ENCODE measurements around the gene SPINT1. TPM values are rescaled to one million over a fixed set of nuclear protein-coding genes. Genes with fewer than 3 reads are reported as not detected.

SPINT1 gene
- total RNA-seq, 1 donor from 2014 or later, result 145 TPM

DNA sequence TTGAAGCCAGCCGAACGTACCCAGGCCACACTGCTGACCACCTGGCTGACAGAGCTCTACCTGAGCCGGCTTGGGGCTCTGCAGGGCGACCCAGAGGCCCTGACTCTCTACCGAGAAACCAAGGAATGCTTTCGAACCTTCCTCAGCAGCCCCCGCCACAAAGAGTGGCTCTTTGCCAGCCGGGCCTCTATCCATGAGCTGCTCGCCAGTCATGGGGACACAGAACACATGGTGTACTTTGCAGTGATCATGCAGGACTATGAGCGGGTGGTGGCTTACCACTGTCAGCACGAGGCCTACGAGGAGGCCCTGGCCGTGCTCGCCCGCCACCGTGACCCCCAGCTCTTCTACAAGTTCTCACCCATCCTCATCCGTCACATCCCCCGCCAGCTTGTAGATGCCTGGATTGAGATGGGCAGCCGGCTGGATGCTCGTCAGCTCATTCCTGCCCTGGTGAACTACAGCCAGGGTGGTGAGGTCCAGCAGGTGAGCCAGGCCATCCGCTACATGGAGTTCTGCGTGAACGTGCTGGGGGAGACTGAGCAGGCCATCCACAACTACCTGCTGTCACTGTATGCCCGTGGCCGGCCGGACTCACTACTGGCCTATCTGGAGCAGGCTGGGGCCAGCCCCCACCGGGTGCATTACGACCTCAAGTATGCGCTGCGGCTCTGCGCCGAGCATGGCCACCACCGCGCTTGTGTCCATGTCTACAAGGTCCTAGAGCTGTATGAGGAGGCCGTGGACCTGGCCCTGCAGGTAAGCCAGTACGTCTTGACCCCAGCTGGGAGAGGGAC, 56.6 kb downstream of the SPINT1 start:
- Histone ChIP-seq H3K4me3 (ENCODE audit: low read depth, low read length) (no peak overlapping the region), H3K36me3 (ENCODE audit: control insufficient read depth, insufficient read depth, low read length) (peaks cover 31% of the 10 kb centered on the region), H3K27me3 (ENCODE audit: control insufficient read depth, insufficient read depth, low read length) (no peaks in the 10 kb centered on the region)
- DNase-seq (ENCODE audit: low read depth) (no peak), FAIRE-seq (no peak)
- TF ChIP-seq, protein P1, sequence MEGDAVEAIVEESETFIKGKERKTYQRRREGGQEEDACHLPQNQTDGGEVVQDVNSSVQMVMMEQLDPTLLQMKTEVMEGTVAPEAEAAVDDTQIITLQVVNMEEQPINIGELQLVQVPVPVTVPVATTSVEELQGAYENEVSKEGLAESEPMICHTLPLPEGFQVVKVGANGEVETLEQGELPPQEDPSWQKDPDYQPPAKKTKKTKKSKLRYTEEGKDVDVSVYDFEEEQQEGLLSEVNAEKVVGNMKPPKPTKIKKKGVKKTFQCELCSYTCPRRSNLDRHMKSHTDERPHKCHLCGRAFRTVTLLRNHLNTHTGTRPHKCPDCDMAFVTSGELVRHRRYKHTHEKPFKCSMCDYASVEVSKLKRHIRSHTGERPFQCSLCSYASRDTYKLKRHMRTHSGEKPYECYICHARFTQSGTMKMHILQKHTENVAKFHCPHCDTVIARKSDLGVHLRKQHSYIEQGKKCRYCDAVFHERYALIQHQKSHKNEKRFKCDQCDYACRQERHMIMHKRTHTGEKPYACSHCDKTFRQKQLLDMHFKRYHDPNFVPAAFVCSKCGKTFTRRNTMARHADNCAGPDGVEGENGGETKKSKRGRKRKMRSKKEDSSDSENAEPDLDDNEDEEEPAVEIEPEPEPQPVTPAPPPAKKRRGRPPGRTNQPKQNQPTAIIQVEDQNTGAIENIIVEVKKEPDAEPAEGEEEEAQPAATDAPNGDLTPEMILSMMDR (IDR thresholded peaks at IDR 0.05; ENCODE audit: insufficient read depth, low read length, severe bottlenecking), result no peak

DNA sequence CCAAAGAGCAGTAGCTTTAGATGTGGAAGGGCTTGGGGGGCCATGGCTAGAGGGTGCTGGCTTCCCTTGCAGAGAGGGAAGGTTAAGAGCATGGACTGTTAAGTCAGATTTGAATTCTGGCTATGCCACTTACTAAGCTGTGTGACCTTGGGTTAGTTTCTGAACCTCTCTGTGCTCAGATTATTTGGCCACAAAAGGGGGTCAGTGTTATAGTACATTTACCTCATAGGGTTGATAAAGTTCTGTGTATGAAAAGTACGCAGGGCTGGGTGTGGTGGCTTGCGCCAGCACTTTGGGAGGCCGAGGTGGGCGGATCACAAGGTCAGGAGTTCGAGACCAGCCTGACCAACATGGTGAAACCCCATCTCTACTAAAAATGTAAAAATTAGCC, 57.2 kb downstream of the SPINT1 start:
- DNase-seq (ENCODE audit: low read depth) (no peak), FAIRE-seq (no peak)
- TF ChIP-seq, protein P1 (IDR thresholded peaks at IDR 0.05; ENCODE audit: insufficient read depth, low read length, severe bottlenecking), result no peak
- Histone ChIP-seq H3K36me3 (ENCODE audit: control insufficient read depth, insufficient read depth, low read length) (peaks cover 30% of the 10 kb centered on the region), H3K27me3 (ENCODE audit: control insufficient read depth, insufficient read depth, low read length) (no peaks in the 10 kb centered on the region), H3K4me3 (ENCODE audit: low read depth, low read length) (no peak overlapping the region)

DNA sequence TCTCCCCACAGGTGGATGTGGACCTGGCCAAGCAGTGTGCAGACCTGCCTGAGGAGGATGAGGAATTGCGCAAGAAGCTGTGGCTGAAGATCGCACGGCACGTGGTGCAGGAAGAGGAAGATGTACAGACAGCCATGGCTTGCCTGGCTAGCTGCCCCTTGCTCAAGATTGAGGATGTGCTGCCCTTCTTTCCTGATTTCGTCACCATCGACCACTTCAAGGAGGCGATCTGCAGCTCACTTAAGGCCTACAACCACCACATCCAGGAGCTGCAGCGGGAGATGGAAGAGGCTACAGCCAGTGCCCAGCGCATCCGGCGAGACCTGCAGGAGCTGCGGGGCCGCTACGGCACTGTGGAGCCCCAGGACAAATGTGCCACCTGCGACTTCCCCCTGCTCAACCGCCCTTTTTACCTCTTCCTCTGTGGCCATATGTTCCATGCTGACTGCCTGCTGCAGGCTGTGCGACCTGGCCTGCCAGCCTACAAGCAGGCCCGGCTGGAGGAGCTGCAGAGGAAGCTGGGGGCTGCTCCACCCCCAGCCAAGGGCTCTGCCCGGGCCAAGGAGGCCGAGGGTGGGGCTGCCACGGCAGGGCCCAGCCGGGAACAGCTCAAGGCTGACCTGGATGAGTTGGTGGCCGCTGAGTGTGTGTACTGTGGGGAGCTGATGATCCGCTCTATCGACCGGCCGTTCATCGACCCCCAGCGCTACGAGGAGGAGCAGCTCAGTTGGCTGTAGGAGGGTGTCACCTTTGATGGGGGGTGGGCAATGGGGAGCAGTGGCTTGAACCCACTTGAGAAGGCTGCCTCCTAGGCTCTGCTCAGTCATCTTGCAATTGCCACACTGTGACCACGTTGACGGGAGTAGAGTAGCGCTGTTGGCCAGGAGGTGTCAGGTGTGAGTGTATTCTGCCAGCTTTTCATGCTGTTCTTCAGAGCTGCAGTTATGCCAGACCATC, 59.0 kb downstream of the SPINT1 start:
- TF ChIP-seq, protein P1 (IDR thresholded peaks at IDR 0.05; ENCODE audit: insufficient read depth, low read length, severe bottlenecking), result no peak
- FAIRE-seq (peak; percentile 43), DNase-seq (ENCODE audit: low read depth) (peak; percentile 43)
- Histone ChIP-seq H3K36me3 (ENCODE audit: control insufficient read depth, insufficient read depth, low read length) (peaks cover 30% of the 10 kb centered on the region), H3K4me3 (ENCODE audit: low read depth, low read length) (no peak overlapping the region), H3K27me3 (ENCODE audit: control insufficient read depth, insufficient read depth, low read length) (no peaks in the 10 kb centered on the region)

DNA sequence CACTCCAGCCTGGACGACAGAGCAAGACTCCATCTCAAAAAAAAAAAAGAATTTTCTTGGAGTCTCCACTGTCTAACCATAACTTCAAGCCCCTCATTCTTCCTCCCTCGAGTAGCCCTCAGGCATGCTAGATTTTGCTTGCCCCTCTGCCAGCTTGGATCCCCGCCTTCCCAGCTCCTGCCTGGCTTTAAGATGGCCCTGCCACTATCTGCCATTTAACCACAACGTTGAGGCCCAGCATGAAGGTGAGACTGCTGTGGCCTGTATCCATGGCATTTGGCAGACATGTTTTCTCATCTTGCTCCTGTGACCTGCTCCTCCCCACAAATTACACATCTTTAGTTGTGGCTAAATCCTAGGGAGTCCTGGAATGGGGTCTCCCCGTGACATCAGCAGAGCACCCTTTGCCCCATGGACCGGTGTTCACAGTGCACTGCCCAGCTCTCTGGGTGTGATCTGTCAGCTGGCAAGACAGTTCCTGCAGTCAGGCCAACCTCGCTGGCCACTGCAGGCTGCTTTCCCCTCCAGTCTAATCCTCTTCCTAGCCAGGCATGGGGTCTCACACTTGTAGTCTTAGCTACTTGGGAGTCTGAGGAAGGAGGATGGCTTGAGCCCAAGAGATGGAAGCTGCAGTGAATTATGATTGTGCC, 60.8 kb downstream of the SPINT1 start:
- H3K4me3 ChIP-seq (ENCODE audit: low read depth, low read length), result no peak overlapping the region
- H3K27me3 ChIP-seq (ENCODE audit: control insufficient read depth, insufficient read depth, low read length), result no peaks in the 10 kb centered on the region
- TF ChIP-seq, protein P1 (IDR thresholded peaks at IDR 0.05; ENCODE audit: insufficient read depth, low read length, severe bottlenecking), result no peak
- DNase-seq (ENCODE audit: low read depth), result no peak
- peaks cover 21% of the 10 kb centered on the region for H3K36me3 ChIP-seq (ENCODE audit: control insufficient read depth, insufficient read depth, low read length)
- FAIRE-seq, result peak; percentile 13

DNA sequence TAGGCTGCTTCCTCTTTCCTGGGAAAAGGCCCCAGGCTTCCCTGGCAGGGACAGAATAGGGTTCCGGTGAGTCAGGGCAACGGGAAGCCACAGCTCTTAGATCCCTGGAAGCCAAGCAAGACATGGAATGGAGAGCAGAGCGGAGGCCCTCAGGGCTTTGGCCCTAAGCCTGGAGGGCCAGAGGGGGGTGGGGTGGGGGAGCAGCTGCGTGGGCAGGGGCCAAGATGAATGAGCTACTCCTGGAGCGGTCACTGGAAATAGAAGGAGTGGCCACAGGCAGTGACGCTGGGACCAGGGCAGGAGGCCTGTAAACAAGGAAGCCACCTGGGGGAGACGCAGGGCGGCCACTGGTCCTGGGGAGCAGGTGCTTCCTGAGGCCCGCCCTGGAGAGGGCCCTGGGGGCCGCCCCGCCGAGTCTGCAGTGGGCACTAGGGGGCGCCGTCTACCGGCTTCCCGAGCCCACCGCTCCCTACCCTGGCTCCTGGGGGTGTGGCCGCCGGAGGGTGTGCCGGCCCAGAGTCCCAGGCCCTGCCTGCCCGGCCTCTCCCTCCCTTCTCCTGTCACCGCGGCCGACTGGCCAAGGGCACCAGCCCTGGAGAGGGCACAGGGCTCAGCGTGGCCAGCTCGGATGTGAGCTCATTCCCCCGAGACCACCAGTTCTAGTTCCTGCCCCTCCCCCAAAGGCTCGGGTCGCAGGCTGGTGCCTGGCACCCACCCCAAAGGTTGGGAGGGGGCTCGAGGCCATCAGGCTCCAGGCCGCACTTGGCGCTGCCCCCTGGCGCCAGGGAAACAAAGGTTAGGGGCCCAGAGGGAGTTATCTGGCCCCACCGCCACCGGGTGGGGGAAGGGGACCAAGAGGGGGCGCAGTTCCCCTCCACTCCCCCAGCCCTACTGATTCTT, 62.5 kb downstream of the SPINT1 start:
- peak; percentile 63 for DNase-seq (ENCODE audit: low read depth)
- TF ChIP-seq, protein P1 (IDR thresholded peaks at IDR 0.05; ENCODE audit: insufficient read depth, low read length, severe bottlenecking), result peak; percentile 82
- FAIRE-seq, result no peak

More for the DNA sequence above, 62.5 kb downstream of the SPINT1 start:
- no peaks in the 10 kb centered on the region for H3K27me3 ChIP-seq (ENCODE audit: control insufficient read depth, insufficient read depth, low read length)
- peak overlapping the region; percentile 8 for H3K4me3 ChIP-seq (ENCODE audit: low read depth, low read length)
- peaks cover 9% of the 10 kb centered on the region for H3K36me3 ChIP-seq (ENCODE audit: control insufficient read depth, insufficient read depth, low read length)
